ENCODE results near the gene TPH2.

GRCh38 chr12:71949646-71950045 is 11.0 kb downstream of the TPH2 start:
- TF ChIP-seq CTCF (IDR thresholded peaks at IDR 0.05 in 8 of 11, conservative IDR thresholded peaks at IDR 0.05 in 3 of 11): no peak
- no peak for TF ChIP-seq POLR2AphosphoS5 (IDR thresholded peaks at IDR 0.05)
